Hepatic stellate cell (primary cell): ENCODE data around the gene FGF19.

Experiments used
- DNase-seq: peaks from one replicate; pipeline ENCODE4 v3.0.0; 2011; ENCODE audit warnings: low spot score

The FGF19 gene

DNA sequence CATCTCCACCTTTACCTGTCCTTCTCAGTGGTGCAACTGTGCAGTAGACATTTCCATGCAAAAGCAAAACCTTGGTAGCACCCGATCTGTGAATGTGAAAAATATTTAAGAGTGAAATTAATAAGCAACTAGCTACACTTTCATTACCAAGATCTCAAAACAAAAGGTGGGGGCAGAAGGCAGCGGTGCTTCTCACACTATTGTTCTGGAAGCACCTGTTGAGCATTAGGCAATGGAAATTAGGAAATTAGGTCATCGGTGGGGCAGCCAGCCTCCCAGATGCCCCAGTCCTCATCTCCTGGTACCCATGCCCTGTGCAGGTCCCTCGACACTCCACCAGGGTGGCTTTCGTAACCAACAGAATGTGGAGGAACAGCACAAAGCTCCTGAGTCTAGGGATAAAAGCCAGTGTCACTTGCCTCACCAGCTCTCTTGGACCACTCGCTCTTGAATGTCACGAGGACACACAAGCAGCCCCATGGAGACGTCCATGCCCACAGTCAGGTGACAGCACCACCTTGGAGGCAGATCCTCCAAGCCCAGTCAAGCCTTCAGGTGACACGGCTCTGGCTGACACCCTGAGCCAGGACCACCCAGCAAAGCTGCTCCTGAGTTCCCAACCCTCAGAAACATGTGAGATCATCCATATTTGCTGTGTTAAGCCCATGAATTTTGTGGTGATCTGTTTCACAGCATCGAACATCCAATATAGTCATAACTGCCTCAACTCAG, 31.9 kb downstream of the FGF19 start:
- no peak for DNase-seq

GRCh38 chr11:69670158-69670845, 33.5 kb downstream of the FGF19 start:
- DNase-seq = peak; percentile 92

- DNase-seq = no peak
Measured at GRCh38 chr11:69669486-69669885, 34.3 kb downstream of the FGF19 start.

DNA sequence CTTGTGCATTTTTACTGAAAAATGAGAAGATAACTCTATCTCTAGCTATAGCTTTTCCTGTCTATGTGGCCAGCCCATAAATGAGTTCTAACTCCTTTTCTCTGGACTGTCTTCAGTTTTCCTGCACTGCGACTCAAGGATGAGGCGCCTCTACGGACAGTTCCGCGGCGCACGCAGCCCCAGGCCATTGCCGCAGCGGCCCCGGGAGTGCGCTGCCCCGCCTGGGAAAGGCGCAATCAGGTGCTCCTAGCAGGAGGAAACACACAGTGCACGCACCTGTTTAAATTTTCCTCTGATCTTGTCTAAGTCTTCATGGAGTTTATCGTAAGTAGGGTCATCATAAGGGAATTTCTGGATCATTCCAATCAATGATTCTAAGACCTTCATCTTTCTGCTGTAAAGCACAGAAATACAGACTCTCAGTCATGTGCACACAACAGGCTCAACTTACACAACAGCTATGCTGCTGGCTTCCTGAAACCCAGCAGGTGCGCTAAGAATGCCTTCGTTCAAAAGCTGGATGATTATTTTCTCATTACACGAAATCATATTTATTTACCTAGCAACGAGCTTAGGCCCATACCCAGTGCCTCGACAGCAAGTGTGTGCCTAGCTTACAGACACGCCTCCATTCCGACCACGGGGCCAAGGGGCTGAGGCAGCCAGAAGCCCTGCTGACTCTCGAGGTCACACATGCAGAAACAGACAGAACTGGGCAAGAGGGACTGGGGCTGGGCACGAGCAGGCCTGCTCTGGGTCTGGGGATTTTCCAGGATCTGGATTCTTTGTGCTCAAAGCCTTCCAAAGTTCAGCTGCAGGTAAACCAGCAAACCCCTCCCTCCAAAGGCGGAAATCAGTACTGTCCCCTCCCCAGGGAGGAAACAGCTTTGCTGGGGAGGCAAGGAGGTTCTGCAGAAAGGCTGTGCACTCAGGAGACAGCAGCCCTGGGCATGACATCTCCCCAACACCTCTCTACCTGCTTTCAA, 35.9 kb downstream of the FGF19 start:
- no peak for DNase-seq

DNA sequence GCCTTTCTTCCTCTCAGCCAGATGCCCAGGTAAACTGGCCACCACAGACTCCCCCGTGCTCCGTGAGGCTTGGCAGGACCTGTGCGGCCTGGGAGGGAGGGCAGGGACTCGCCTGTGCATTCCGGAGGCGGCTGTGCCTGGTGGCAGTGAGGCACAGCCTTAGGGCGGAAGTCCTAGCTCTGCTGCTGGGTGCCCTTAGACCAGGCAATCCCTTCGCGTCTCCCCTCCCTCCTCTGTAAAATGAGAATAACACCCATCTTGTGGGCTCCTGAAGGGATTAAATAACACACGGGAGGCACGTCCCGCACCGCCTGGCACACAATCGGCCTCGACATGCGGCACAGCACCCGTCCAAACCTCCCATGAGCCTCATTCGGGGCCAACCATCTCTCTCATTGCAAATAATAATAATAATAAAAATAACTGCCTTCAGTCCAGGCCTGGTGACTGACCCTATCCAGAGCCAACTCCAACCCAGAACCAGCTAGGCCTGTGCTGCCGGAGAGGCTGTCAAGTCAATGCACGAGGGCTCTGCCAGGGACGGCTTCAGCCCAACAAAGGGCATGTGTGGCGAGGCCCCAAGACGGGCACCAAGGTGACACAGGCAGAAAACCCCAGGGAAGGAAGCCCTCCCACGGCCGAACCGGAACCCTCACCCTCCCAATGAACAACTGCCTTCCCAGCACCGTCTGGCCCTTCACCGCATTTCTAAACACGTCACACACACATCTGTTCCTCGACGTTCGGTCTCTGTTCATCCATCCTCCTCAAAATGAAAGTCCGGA, 36.9 kb downstream of the FGF19 start:
- no peak for DNase-seq

- DNase-seq = no peak
Measured at GRCh38 chr11:69666261-69666660, 37.6 kb downstream of the FGF19 start.

- no peak for DNase-seq
Measured at GRCh38 chr11:69665669-69666068, 38.2 kb downstream of the FGF19 start.

DNA sequence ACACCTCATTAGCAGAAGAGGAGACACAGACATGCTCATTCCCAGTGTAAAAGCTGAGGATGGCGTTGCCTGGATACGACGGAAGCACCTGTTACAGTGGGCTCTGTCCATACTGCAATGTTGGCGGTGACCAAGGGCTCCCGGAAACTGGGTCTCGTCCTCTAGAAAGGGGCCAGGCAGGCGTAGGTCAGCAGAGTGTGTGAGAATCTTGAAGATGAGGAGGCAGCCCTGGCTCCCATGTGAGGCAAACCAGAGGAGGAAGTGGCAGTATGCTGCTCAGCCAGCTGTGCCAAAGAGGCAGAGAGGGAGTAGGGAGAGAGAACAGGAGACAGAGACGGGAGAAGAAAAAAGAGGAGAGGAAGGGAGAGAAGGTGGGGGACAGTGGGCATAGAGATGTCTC, 38.9 kb downstream of the FGF19 start:
- DNase-seq = no peak

DNA sequence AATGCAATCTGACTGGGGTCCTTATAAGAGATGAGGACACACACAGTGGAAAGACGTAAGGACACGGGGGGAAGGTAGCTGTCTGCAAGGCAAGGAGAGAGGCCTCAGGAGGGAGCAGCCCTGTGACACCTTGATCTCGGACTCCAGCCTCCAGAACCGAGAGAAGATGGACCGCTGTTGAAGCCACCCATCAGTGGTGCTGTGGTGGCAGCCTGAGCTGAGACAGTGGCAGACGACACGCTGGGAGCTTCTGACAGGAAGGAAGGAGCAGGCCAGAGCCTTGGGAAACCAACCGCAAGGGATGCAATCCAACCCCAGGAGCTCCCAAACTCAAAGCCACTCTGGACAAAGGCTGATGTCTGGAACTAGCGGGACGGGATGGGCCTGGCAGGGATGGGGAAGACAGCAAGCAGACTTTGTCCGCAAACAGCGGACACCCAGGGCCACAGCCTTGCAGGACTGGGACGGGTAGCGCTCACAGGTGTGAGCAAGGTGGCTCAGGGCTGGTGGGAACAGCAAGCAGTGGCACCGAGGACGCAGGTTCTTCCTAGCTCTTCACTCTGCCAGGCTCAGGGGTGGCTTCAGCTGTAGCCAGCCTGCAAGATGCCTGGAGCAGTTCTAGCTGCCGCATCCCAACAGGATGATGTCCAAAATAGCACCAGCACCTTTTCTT, 39.6 kb downstream of the FGF19 start:
- DNase-seq = no peak

DNA sequence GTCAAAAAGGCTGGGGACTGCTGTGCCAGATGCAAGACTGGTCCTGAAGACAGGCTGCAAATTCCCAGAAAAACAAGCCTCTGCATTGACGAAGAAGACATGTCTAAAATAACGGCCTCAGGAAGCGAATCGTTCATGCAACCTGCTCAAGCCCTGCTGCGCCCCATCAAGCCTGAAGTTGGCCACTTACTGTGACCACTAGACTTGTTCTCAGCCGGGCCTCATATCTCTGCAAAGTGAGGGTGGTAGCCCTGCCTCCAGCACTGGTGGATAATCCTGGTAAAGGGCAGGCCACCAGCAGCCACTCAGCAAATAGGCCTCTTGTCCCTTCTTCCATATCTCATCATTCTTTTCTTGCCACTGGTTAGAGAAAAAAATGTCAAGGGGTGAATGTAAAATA, 40.5 kb downstream of the FGF19 start:
- no peak for DNase-seq

DNA sequence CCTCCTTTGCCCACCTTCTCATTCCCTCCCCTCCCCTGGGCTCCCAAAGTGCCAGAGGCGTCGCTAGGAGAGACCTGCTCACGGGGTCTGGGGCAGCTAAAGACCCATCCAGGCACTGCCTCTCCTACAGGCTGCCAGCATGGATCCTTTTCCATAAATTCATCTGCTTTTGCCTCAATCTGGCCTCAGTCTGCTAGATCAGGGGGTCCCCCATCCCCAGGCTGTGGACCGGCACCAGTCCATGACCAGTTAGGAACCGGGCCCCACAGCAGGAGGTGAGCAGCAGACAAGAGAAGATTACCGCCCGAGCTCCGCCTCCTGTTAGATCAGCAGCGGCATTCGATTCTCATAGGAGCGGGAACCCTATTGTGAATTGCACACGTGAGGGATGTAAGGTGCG, 41.0 kb downstream of the FGF19 start:
- DNase-seq = no peak

DNA sequence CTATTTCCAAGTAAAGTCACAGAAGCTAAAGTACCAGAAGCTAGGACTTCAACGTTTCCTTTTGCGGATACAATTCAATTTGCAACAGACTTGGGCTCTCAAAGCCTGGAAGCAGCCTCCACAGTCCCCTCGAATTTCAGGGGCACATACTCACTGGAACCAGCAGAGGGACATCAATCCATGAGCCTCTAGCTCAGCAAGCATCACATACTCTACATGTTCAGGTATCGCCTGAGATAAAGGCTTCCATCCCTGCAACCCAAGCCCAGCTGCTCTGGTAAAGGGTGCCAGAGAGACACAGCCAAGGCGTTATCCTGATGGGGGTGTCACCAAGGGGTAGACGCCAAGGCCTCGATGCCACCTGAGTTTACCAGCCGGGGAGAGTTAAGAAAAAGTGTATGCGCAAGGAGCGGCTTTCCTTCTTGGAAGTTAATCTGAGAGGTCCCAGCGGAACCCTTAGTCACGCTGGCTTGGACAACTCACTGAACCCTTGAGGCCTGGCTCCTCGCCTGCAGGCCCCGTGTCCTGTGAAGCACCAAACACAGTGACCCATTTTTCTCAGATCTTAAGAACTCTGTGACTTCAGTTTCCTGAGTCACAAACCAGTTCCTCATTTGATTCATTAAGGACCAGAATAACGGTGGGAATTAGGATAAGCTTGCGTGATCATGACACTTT, 41.7 kb downstream of the FGF19 start:
- DNase-seq = no peak

DNA sequence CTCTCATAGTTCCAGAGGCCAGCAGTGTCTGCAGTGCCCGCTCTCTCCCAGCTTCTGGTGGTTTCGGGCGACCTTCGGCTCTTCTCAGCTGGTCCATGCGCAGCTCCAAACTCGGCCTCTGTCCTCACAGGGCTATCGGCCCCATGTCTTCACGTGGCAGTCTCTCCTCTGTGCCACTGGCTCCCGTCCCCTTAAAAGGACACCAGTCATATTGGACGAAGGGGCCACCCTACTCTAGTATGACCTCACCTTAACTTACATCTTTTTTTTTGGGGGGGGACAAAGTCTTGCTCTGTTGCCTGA, 42.5 kb downstream of the FGF19 start:
- DNase-seq = no peak

DNA sequence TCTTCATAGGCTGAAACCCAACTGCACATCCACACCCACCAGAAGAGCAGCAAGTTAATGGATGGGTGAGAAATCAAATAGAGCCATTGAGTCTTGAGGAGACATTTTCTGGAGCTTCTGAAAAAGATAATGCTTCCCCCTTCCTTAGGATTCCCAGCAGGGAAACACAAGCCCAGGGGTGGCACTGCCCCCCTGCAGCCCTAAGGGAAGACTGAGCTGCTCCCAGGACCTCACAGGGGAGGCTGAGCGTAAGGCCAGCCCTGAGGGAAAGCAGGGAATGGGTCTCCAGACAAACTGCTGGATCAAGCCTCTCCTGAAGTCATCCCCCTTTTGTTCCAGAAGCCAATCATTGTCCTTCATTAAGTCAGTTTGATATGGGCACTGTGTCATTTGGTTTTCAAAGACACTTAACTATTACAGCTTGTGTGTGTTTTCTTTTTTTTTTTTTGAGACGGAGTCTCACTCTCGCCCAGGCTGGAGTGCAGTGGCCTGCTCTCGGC, 43.8 kb downstream of the FGF19 start:
- no peak for DNase-seq

DNA sequence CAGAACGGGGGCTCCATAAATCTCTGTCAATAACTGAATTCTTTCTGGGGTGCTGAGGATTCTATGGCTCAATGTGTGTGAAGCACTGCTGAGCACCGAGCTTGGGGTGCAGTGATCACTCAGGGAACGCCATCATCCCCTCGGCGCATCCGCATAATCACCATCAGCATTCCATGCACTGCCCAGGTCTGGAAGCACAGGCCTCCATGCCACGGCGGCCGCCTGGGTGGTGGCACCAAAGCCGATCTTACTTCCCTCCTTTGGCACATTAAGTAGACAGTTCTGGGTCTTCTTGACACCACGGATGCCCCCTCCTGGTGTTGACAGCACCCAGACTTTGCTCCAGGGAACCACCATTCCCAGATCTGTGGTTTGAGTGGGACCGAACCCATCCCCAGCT, 44.2 kb downstream of the FGF19 start:
- DNase-seq = no peak

GRCh38 chr11:69658626-69659450, 45.0 kb downstream of the FGF19 start:
- DNase-seq = no peak

- no peak for DNase-seq
Measured at GRCh38 chr11:69657911-69658625, 45.8 kb downstream of the FGF19 start.

DNA sequence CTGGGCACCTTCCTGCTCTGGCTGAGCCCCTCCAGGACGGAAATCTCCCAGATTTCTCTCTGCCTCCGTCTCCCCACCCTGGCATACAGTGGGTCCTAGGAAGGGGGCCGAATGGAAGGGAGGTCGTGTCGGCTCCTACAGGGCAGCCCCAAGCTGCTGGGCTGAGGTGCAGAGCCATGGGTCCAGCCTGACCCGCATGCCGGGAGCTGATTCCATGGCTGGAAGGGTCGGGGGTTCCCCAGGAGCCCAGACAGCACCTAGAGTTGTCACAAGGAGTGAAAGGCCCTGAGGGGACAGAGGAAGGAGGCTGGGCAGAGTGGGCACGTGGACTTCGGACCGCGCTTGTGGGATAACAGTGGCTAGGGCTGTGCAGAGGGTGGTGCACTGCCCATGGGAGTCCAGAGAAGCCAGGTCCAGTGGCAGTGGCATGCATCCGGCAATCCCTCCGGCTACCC, 46.3 kb downstream of the FGF19 start:
- DNase-seq = no peak
